K562 (cell line): ENCODE data around the gene PODNL1. TPM values are rescaled to one million over a fixed set of nuclear protein-coding genes. Genes with fewer than 3 reads are reported as not detected.

Source experiments
- POLR2AphosphoS2 ChIP-seq: IDR thresholded peaks from 2 replicates; pipeline ENCODE4 v1.6.1; 2012; ENCODE audit warnings: low read length, improper control_type of control experiment
- polyA plus RNA-seq, 8 experiments: library from polyadenylated mRNA; depleted of rRNA in 4 of 8; stranded (reverse) in 5 of 8; unstranded in 3 of 8; fragments of >200 nt; fragmentation: Nextera tagmentation in 2 of 8; fragmentation: Illumina TruSeq in 1 of 8; extraction: Ambion mirVana in 2 of 8; extraction: Trizol in 1 of 8; gene quantifications; 2 replicates each; pipeline versions ENCODE4 v1.2.1 to v1.2.3, GENCODE V29; 2011 to 2014; ENCODE audit warnings: inconsistent platforms in 1 of 8, missing spikeins in 1 of 8
- total RNA-seq, 7 experiments: library from RNA; depleted of rRNA in 6 of 7; stranded (reverse); fragments of >200 nt in 6 of 7; fragmentation: Illumina TruSeq in 2 of 7; extraction: Trizol in 2 of 7; gene quantifications; 2 replicates each; pipeline versions ENCODE4 v1.2.1 to v1.2.3, GENCODE V29; 2011 to 2021; ENCODE audit warnings: low replicate concordance in 1 of 7
- TF ChIP-seq, protein P1 (sequence below): fragments of 200-800 bp; sonication (Bioruptor generic); IDR thresholded peaks from 2 replicates; pipeline ENCODE4 v1.6.1; 2016; ENCODE audit warnings: missing genetic modification characterization, missing compliant biosample characterization

Gene PODNL1
- total and polyA plus RNA-seq, 9 of the 15 experiments (the other 6 are each of a cell fraction or from before 2014, with no cell fraction given), result 0.18 to 0.47 (median 0.23) TPM; not detected in 3

DNA sequence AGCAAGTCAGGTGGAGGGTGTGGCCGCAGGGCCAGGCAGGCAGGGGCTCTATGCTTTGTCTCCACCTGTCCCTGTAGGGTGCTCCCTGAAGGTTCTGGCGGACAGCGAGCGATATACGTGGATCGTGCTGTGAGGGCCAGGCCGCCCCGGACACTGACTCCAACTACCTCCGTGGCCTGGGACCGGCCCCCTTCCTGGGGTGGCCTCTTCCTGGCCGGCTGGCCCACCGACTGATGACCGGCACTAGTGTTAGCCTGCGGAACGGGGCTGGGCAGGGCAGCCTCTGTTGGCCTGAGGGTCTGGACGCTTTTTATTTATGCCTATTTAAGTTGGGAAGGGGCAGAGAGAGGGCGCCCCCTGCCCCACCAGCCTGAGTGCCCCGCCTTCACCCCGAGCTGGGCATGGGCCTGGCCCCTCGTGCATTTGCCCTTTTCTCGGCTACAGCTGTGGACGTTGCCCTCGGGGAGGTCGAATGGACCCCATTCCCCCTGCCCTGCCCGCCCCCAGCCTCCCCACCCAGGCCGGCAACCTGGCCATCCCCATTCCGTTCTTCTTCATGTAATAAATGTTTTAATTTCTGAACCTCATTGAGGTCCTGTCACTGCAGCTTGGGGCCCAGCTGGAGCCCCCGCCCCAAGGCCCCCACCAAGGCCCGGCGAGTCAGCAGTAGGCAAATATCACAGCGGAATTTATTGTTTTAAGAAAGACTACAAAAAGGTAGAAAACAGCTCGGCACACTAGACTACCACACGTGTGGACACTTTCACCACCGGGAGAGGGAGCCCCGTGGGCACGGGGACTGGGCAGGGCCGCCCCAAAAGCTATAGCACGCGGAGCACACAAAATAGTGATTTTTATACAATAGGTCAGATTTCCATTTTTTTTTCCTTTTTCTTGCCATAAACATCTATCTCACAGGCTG is 22.9 kb upstream of the PODNL1 start (continued):
- TF ChIP-seq, protein P1, sequence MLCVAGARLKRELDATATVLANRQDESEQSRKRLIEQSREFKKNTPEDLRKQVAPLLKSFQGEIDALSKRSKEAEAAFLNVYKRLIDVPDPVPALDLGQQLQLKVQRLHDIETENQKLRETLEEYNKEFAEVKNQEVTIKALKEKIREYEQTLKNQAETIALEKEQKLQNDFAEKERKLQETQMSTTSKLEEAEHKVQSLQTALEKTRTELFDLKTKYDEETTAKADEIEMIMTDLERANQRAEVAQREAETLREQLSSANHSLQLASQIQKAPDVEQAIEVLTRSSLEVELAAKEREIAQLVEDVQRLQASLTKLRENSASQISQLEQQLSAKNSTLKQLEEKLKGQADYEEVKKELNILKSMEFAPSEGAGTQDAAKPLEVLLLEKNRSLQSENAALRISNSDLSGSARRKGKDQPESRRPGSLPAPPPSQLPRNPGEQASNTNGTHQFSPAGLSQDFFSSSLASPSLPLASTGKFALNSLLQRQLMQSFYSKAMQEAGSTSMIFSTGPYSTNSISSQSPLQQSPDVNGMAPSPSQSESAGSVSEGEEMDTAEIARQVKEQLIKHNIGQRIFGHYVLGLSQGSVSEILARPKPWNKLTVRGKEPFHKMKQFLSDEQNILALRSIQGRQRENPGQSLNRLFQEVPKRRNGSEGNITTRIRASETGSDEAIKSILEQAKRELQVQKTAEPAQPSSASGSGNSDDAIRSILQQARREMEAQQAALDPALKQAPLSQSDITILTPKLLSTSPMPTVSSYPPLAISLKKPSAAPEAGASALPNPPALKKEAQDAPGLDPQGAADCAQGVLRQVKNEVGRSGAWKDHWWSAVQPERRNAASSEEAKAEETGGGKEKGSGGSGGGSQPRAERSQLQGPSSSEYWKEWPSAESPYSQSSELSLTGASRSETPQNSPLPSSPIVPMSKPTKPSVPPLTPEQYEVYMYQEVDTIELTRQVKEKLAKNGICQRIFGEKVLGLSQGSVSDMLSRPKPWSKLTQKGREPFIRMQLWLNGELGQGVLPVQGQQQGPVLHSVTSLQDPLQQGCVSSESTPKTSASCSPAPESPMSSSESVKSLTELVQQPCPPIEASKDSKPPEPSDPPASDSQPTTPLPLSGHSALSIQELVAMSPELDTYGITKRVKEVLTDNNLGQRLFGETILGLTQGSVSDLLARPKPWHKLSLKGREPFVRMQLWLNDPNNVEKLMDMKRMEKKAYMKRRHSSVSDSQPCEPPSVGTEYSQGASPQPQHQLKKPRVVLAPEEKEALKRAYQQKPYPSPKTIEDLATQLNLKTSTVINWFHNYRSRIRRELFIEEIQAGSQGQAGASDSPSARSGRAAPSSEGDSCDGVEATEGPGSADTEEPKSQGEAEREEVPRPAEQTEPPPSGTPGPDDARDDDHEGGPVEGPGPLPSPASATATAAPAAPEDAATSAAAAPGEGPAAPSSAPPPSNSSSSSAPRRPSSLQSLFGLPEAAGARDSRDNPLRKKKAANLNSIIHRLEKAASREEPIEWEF (CRISPR knock-in tag), result no peak
- TF ChIP-seq POLR2AphosphoS2, result 0 out of 2 replicates have a peak, but pooled peaks have one; percentile 27
